Uterus (tissue), 4 donors: ENCODE measurements around the gene POC1B. TPM values are rescaled to one million over a fixed set of nuclear protein-coding genes. Genes with fewer than 3 reads are reported as not detected.
"Not testable (repeated sequence)": the region's sequence is repeated elsewhere in the genome, so short reads cannot be mapped to it uniquely, and the experiment has no call there.

ENCODE experiments used
- DNase-seq, 2 donors: peaks; one replicate each; pipeline ENCODE4 v3.0.0-alpha.2; 2019 to 2020
- H3K27ac ChIP-seq, 2 donors: fragments of 200-600 bp; sonication (generic); 1 replicate in 1 of 2; 2 replicates in 1 of 2; pipeline ENCODE4 v1.5.1; 2016 to 2018
- H3K27me3 ChIP-seq, 2 donors: fragments of 200-600 bp; sonication (generic); one replicate each; pipeline ENCODE4 v1.5.1; 2018 to 2019; ENCODE audit warnings: control low read depth in 1 of 2
- H3K36me3 ChIP-seq, 2 donors: fragments of 200-600 bp; sonication (generic); one replicate each; pipeline ENCODE4 v1.5.1; 2019; ENCODE audit warnings: control low read depth in 1 of 2
- H3K4me1 ChIP-seq, 2 donors: fragments of 200-600 bp; sonication (generic); one replicate each; pipeline ENCODE4 v1.5.1; 2018 to 2019; ENCODE audit warnings: control low read depth in 1 of 2
- H3K4me3 ChIP-seq, 2 donors: fragments of 200-600 bp; sonication (generic); 1 replicate in 1 of 2; 2 replicates in 1 of 2; pipeline ENCODE4 v1.5.1; 2018 to 2019; ENCODE audit warnings: mild to moderate bottlenecking in 1 of 2
- H3K9me3 ChIP-seq, 2 donors: fragments of 200-600 bp; sonication (generic); one replicate each; pipeline ENCODE4 v1.5.1; 2019; ENCODE audit warnings: control low read depth in 1 of 2
- POLR2A ChIP-seq, 2 donors: fragments of 450-650 bp; IDR thresholded peaks; one replicate each; pipeline ENCODE4 v1.6.1; 2016; ENCODE audit warnings: antibody characterized with exemption in 2 of 2, mild to moderate bottlenecking in 1 of 2, moderate library complexity in 1 of 2
- intact Hi-C: fragments of 100-400 bp; cut with DNase I; formaldehyde crosslinking; loops from one replicate; pipeline ENCODE4 v1.15.1; 2023; ENCODE audit warnings: low total_unique reads
- total RNA-seq, 4 donors: library from RNA; depleted of rRNA in 3 of 4; stranded (reverse); fragments of >200 nt in 3 of 4; gene quantifications; one replicate each; pipeline versions ENCODE4 v1.1.0 to v1.2.4, GENCODE V29; 2014 to 2023
- TF ChIP-seq, protein P1 (sequence below), 4 experiments: fragments of 200-600 bp in 2 of 4; fragments of 450-650 bp in 2 of 4; sonication (generic) in 2 of 4; IDR thresholded peaks; one replicate each; pipeline ENCODE4 v1.5.1; 2016 to 2019; ENCODE audit warnings: antibody characterized with exemption in 4 of 4, mild to moderate bottlenecking in 2 of 4, moderate library complexity in 1 of 4
- donor health status: DM: yes; HTN: yes; CAD: no.

Gene POC1B
- total RNA-seq, 4 donors from 2014 or later = 9.7 to 36.8 (median 30.5) TPM

DNA sequence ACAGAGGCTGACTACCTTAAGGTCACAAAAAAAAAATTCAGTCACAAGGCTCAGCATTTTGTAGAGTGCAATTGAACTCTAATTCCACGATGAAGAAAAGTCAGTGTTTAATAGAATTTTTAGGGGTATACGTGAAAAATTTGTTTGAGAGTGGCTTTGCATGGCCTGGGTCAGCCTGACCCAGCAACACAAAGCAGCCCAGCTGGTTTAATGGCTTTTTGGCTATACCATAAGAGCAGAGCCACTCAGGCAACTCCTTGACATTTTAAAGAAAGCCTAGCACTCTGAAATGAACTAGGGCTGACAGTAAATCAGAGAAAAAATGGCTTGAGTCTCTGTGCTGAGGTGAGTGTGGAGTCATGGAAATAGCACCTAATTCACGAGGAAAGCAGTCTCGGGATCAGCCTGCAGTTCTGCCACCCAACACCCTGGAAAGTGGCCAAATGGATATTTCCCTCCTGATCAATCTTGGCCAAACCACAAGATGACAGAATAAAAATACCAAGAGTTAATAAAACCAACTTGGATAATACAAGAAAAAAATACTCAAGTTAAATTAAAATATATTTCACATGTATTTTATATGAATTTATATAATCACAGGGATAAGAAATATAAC lies 60.8 kb downstream of the POC1B start:
- intact Hi-C loops = loop anchor here (5.0 kb wide), 1 partner anchor 448 kb away; no protein-coding TSS in a partner anchor
- Histone ChIP-seq H3K9me3 (no peaks in the 10 kb centered on the region), H3K36me3 (no peaks in the 10 kb centered on the region), H3K27me3 (no peaks in the 10 kb centered on the region), H3K4me3 (no peak overlapping the region), H3K4me1 (no peaks in the 10 kb centered on the region), H3K27ac (no peak overlapping the region)
- TF ChIP-seq, protein P1, sequence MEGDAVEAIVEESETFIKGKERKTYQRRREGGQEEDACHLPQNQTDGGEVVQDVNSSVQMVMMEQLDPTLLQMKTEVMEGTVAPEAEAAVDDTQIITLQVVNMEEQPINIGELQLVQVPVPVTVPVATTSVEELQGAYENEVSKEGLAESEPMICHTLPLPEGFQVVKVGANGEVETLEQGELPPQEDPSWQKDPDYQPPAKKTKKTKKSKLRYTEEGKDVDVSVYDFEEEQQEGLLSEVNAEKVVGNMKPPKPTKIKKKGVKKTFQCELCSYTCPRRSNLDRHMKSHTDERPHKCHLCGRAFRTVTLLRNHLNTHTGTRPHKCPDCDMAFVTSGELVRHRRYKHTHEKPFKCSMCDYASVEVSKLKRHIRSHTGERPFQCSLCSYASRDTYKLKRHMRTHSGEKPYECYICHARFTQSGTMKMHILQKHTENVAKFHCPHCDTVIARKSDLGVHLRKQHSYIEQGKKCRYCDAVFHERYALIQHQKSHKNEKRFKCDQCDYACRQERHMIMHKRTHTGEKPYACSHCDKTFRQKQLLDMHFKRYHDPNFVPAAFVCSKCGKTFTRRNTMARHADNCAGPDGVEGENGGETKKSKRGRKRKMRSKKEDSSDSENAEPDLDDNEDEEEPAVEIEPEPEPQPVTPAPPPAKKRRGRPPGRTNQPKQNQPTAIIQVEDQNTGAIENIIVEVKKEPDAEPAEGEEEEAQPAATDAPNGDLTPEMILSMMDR (IDR thresholded peaks at IDR 0.05) = no peak
- no peak for DNase-seq

DNA sequence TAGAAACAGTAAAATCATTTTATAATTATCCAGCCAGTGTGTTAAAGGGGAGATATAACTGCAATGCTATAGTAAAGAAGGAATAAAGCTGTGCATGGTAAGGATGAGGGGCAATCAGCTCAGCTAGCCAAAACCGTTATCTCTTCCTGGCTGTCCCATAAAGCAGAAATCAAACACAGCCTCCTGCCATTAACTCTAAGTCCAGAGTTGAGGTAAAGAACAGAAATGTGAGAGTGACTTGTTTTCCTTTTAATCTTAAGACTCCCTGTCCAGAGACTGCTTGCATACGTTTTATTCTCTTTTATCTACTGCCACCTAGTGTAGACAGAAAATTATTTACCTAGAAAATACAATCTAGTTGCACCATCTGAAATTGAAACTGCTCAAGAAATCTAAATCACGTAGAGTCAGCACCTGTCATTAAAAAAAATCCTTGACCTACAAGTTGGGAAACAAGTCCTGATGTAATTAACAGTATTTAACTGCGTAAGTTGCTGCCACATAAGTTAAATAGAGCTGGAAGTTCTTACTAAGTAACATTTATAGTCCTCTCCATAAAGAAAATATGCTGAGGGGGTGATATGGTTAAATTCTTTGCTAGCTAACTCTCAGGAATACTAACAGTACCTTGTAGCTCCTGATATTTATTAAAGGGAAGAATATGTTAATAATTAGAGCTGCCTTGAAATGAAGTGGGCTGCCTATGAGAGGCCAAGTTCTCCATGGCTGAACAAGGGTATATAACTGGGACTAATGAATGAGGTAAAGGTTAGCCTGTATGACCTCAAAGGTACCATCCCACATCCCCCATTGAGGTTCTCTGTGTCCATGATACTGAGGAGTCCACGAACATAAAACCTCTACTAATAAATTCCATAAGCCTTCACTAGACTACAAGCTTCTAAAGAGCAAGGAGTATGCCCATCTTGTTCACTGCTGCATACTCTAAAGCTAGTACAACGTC lies 63.9 kb downstream of the POC1B start:
- Histone ChIP-seq H3K27ac (peak overlapping the region; percentile 51 to 59), H3K4me3 (no peak overlapping the region), H3K4me1 (no peaks in the 10 kb centered on the region), H3K36me3 (no peaks in the 10 kb centered on the region), H3K27me3 (no peaks in the 10 kb centered on the region), H3K9me3 (no peaks in the 10 kb centered on the region)
- TF ChIP-seq POLR2A (IDR thresholded peaks at IDR 0.05) = no peak
- TF ChIP-seq, protein P1 (IDR thresholded peaks at IDR 0.05) = peak; percentile 58 to 81 (median 72)
- intact Hi-C loops = loop anchor here (5.0 kb wide), 1 partner anchor 445 kb away; no protein-coding TSS in a partner anchor
- no peak for DNase-seq

GRCh38 chr12:89461190-89461589 lies 64.7 kb downstream of the POC1B start:
- no peak for TF ChIP-seq POLR2A (IDR thresholded peaks at IDR 0.05)
- TF ChIP-seq, protein P1 (IDR thresholded peaks at IDR 0.05) = no peak
- Histone ChIP-seq H3K27me3 (no peaks in the 10 kb centered on the region), H3K9me3 (no peaks in the 10 kb centered on the region), H3K4me1 (no peaks in the 10 kb centered on the region), H3K4me3 (no peak overlapping the region), H3K36me3 (no peaks in the 10 kb centered on the region), H3K27ac (peak overlapping the region; percentile 46 to 59)
- no peak for DNase-seq
- intact Hi-C loops = loop anchor here (5.0 kb wide), 1 partner anchor 444 kb away; no protein-coding TSS in a partner anchor

DNA sequence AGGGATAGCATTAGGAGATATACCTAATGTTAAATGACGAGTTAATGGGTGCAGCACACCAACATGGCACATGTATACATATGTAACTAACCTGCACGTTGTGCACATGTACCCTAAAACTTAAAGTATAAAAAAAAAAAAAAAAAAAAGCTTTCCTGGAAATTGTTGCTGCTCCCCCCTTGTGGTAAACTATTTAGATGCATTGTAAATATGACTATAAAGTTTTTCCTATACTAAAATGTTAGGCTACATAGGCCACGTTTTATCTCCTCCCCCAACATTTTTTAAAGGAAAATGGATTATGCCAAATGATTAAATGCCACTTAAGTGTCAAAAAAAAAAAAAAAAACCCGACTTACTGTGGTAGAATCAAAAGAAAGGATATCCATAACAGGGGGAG lies 66.6 kb downstream of the POC1B start:
- H3K27me3 ChIP-seq, H3K4me1 ChIP-seq, H3K27ac ChIP-seq, H3K9me3 ChIP-seq, DNase-seq, H3K36me3 ChIP-seq, H3K4me3 ChIP-seq: not testable (repeated sequence)
- intact Hi-C loops = loop anchor here (10.0 kb wide), 1 partner anchor 104 kb away; the partner anchor contains the start of gene DUSP6

DNA sequence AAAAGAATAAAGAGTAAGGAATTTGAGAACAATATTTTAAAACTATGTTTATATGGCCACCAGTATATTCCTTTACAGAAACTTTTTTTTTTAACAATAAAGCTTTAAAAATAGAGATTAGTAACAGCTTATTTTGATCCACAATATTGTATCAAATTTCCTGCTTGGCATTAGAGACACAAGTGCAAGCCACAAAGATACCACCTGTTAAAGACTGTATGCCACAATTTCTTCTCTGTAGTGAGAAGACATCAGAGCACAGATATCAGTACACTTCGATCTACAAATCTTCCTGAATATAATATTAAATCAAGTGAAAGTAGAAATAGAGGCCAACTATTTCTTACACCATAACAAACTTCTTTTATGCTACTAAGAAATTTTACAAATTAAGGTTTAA lies 69.3 kb downstream of the POC1B start:
- H3K27ac ChIP-seq = no peak overlapping the region
- H3K9me3 ChIP-seq = no peaks in the 10 kb centered on the region
- no peak for DNase-seq
- no peaks in the 10 kb centered on the region for H3K27me3 ChIP-seq
- intact Hi-C loops = loop anchor here (10.0 kb wide), 1 partner anchor 102 kb away; the partner anchor contains the start of gene DUSP6
- no peaks in the 10 kb centered on the region for H3K36me3 ChIP-seq
- H3K4me1 ChIP-seq = peaks cover 3 to 5% of the 10 kb centered on the region in 2 donors
- TF ChIP-seq POLR2A (IDR thresholded peaks at IDR 0.05) = no peak
- TF ChIP-seq, protein P1 (IDR thresholded peaks at IDR 0.05) = no peak
- H3K4me3 ChIP-seq = no peak overlapping the region
